ENCODE results near the gene LDB2. TPM values are rescaled to one million over a fixed set of nuclear protein-coding genes. Genes with fewer than 3 reads are reported as not detected.

LDB2 gene
- polyA plus RNA-seq, 2 of the 4 experiments (the other 2 are of a cell fraction) = not detected

DNA sequence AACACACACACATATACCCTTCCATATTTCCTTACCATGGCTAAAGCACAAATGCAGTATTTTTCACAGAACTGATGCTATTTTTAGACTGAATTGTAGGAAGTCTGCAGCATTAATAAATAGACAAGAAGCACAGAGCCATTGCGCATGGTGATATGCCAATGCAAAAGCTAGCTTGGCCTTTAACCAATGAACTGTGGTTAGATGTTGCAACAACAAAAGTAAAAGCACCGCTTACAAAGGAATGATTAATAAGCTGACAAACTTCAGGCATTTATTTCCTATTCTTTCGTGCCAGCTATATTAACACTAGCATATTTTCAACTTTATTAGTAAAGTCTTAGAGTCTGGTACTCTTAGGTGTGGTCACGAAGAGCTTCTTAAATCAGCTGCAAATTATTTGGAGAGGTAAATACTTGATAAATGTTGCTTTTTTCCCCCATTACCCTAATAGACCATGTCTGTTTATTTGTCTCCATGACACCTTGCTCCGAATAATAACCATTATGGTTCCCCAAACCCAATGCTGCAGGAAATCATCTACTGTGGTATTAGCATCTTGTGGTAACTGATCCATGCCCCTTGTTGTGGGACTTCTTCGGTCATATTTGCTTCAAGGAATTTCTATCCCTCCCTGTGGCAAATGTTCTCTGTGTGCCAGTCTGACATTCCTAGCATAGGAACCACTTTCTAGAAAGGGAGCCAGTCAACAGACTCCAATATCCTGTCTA is 366.0 kb downstream of the LDB2 start (continued):
- no peak for TF ChIP-seq EHF (CRISPR knock-in tag; IDR thresholded peaks at IDR 0.05)
- TF ChIP-seq FOSL2 (IDR thresholded peaks at IDR 0.05) = no peak
- no peak for TF ChIP-seq FOSL2 (CRISPR knock-in tag; IDR thresholded peaks at IDR 0.05)
- TF ChIP-seq RNF2 (IDR thresholded peaks at IDR 0.05; ENCODE audit: borderline replicate concordance, low read depth) = no peak

DNA sequence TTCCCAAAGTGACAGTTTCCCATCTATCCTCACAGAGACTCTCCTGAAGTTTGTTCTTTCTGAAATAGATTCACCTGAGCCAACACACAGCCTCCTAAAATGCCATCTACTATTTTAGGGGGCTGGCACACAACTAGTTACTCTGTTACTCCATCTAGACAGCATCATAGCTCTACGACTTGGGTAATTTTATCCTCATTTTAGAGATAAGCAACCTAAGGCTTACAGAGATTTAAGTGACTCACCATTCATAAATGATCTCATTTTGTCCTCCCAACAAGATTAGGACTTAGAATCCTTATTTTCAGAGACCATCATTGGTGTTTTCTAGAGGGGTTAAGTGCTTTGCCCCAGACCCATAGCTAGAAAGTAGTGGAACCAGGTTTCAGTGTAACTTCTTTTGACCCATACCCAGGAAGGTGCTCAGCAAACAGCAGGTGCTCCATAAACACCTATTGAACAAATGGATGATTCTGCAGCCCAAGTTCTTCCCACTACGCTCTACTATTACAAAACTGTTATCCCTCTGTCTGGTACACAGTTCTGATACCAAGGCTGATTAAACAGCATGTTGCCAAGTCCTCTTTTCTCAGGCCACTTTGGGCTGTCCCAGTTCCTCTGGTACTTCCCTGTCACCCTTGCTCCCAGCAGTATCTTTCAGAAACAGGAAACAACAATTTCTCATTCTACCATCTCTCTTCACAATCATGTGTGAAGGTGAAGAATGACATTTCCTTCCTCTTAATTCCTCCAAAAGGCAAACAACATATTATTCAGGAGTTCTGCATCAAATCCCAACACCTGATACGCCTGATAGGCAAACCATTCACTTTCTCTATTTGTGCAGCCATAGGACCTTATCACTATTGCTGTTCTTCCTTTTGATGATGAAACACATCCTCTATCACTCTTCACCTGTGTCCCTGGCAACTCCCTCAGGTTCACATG is 367.5 kb downstream of the LDB2 start:
- Histone ChIP-seq H3K27ac (no peak overlapping the region), H3K4me1 (no peaks in the 10 kb centered on the region), H3K4me3 (no peak overlapping the region), H3K4me2 (no peak overlapping the region), H3K9me3 (no peaks in the 10 kb centered on the region)
- ATAC-seq = no peak
- ChIA-PET POLR2A (no interaction called here), CTCF (no interaction called here)
- 2% methylated on average over 3 of the region's 3 CpGs for WGBS (ENCODE audit: missing lambda C conversion rate)
- no peak for TF ChIP-seq CHD2 (IDR thresholded peaks at IDR 0.05; ENCODE audit: low read length, partially characterized antibody)
- TF ChIP-seq, protein P1, sequence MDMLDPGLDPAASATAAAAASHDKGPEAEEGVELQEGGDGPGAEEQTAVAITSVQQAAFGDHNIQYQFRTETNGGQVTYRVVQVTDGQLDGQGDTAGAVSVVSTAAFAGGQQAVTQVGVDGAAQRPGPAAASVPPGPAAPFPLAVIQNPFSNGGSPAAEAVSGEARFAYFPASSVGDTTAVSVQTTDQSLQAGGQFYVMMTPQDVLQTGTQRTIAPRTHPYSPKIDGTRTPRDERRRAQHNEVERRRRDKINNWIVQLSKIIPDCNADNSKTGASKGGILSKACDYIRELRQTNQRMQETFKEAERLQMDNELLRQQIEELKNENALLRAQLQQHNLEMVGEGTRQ (IDR thresholded peaks at IDR 0.05) = no peak
- TF ChIP-seq HOXA7 (CRISPR knock-in tag; IDR thresholded peaks at IDR 0.05) = no peak
- no peak for TF ChIP-seq ESRRA (IDR thresholded peaks at IDR 0.05; ENCODE audit: borderline replicate concordance, low read length)
- no peak for TF ChIP-seq FOXS1 (CRISPR knock-in tag; IDR thresholded peaks at IDR 0.05)
- TF ChIP-seq EHMT2 (IDR thresholded peaks at IDR 0.05; ENCODE audit: low read depth) = no peak
- no peak for TF ChIP-seq HOXB13 (CRISPR knock-in tag; IDR thresholded peaks at IDR 0.05; ENCODE audit: low read depth)
- no peak for TF ChIP-seq NR3C1 (IDR thresholded peaks at IDR 0.05)
- no peak for TF ChIP-seq RFX5 (IDR thresholded peaks at IDR 0.05)
- TF ChIP-seq, protein P2, sequence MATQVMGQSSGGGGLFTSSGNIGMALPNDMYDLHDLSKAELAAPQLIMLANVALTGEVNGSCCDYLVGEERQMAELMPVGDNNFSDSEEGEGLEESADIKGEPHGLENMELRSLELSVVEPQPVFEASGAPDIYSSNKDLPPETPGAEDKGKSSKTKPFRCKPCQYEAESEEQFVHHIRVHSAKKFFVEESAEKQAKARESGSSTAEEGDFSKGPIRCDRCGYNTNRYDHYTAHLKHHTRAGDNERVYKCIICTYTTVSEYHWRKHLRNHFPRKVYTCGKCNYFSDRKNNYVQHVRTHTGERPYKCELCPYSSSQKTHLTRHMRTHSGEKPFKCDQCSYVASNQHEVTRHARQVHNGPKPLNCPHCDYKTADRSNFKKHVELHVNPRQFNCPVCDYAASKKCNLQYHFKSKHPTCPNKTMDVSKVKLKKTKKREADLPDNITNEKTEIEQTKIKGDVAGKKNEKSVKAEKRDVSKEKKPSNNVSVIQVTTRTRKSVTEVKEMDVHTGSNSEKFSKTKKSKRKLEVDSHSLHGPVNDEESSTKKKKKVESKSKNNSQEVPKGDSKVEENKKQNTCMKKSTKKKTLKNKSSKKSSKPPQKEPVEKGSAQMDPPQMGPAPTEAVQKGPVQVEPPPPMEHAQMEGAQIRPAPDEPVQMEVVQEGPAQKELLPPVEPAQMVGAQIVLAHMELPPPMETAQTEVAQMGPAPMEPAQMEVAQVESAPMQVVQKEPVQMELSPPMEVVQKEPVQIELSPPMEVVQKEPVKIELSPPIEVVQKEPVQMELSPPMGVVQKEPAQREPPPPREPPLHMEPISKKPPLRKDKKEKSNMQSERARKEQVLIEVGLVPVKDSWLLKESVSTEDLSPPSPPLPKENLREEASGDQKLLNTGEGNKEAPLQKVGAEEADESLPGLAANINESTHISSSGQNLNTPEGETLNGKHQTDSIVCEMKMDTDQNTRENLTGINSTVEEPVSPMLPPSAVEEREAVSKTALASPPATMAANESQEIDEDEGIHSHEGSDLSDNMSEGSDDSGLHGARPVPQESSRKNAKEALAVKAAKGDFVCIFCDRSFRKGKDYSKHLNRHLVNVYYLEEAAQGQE (IDR thresholded peaks at IDR 0.05) = no peak
- no peak for TF ChIP-seq TFCP2L1 (CRISPR knock-in tag; IDR thresholded peaks at IDR 0.05)
- TF ChIP-seq POLR2A (IDR thresholded peaks at IDR 0.05; ENCODE audit: low read length) = no peak
- no peak for DNase-seq (ENCODE audit: low read depth in 1 of 2, low spot score in 1 of 2)
- FAIRE-seq = no peak

DNA sequence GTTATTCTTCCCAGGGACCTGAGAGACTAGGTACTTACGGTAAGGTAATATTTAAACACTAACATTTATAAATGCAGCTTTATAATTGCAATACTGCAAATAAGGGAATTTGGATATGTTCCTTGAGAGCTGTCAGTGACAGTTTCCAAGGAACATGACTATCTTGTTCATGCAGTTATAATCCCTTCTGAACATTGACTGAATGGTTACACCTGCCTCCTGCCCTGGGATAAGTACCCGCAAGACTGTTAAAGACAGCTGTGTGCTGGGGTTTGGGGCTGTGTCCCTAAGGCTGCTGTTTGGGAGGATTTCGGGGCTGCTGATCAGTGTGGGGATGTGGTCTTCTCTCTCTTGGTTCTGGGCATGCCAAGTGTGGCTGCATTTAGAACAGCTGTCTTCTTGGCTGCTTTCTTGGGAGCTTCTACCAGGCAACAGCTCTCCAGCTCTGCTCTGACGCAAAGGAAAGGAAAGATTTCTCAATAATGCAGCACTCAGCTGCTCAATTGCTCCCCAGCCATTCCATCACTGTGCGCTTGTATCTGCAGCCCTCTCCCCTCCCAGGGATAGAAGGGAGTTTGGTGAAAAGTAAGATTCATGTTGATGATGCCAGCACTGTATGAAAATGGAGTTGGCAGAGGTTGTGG is 373.4 kb downstream of the LDB2 start:
- ATAC-seq = no peak
- 4% methylated on average over 4 of the region's 5 CpGs for WGBS (ENCODE audit: missing lambda C conversion rate)
- no peak for FAIRE-seq
- H3K9me3 ChIP-seq = no peaks in the 10 kb centered on the region
- H3K4me1 ChIP-seq = no peaks in the 10 kb centered on the region
- ChIA-PET POLR2A (no interaction called here), CTCF (no interaction called here)
- no peak overlapping the region for H3K27ac ChIP-seq
- H3K4me3 ChIP-seq = no peak overlapping the region
- DNase-seq (ENCODE audit: low read depth in 1 of 2, low spot score in 1 of 2) = no peak
- H3K4me2 ChIP-seq = no peak overlapping the region
- TF ChIP-seq FOSB (CRISPR knock-in tag; IDR thresholded peaks at IDR 0.05) (no peak), ZNF302 (CRISPR knock-in tag; IDR thresholded peaks at IDR 0.05) (no peak), EP300 (IDR thresholded peaks at IDR 0.05) (no peak), BHLHE40 (IDR thresholded peaks at IDR 0.05; ENCODE audit: low read depth, low read length) (no peak), RAD21 (conservative IDR thresholded peaks at IDR 0.05 in 1 of 2, IDR thresholded peaks at IDR 0.05 in 1 of 2) (no peak), CBX2 (IDR thresholded peaks at IDR 0.05; ENCODE audit: borderline replicate concordance, low read depth) (no peak), MYC (IDR thresholded peaks at IDR 0.05; ENCODE audit: borderline replicate concordance, low read length) (no peak), HDAC2 (IDR thresholded peaks at IDR 0.05) (no peak), NPAS2 (CRISPR knock-in tag; IDR thresholded peaks at IDR 0.05; ENCODE audit: borderline replicate concordance) (no peak)
- TF ChIP-seq, protein P3, sequence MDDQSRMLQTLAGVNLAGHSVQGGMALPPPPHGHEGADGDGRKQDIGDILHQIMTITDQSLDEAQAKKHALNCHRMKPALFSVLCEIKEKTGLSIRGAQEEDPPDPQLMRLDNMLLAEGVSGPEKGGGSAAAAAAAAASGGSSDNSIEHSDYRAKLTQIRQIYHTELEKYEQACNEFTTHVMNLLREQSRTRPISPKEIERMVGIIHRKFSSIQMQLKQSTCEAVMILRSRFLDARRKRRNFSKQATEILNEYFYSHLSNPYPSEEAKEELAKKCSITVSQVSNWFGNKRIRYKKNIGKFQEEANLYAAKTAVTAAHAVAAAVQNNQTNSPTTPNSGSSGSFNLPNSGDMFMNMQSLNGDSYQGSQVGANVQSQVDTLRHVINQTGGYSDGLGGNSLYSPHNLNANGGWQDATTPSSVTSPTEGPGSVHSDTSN (IDR thresholded peaks at IDR 0.05) = no peak
- TF ChIP-seq, protein P1 (IDR thresholded peaks at IDR 0.05) = no peak
- TF ChIP-seq, protein P4, sequence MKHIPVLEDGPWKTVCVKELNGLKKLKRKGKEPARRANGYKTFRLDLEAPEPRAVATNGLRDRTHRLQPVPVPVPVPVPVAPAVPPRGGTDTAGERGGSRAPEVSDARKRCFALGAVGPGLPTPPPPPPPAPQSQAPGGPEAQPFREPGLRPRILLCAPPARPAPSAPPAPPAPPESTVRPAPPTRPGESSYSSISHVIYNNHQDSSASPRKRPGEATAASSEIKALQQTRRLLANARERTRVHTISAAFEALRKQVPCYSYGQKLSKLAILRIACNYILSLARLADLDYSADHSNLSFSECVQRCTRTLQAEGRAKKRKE (CRISPR knock-in tag; IDR thresholded peaks at IDR 0.05; ENCODE audit: low read depth) = no peak

All from A549 (cell line).